Hepatocyte (in vitro differentiated cells): ENCODE results near the gene VPS8.

Experiments
- CTCF ChIP-seq: fragments of 200-600 bp; sonication (generic); IDR thresholded peaks from 2 replicates; pipeline ENCODE4 v1.5.1; 2016; ENCODE audit warnings: antibody characterized with exemption, mild to moderate bottlenecking; ENCODE audit not compliant: poor library complexity
- EZH2 ChIP-seq: fragments of 200-600 bp; sonication (generic); IDR thresholded peaks from 2 replicates; pipeline ENCODE4 v1.6.1; 2016; ENCODE audit warnings: antibody characterized with exemption, mild to moderate bottlenecking, borderline replicate concordance
- EZH2phosphoT487 ChIP-seq: fragments of 200-600 bp; sonication (generic); IDR thresholded peaks from one replicate; pipeline ENCODE4 v1.6.1; 2018; ENCODE audit warnings: antibody characterized with exemption, mild to moderate bottlenecking, low read depth, moderate library complexity; ENCODE audit not compliant: unreplicated experiment, severe bottlenecking

GRCh38 chr3:185058796-185059195 lies 246.8 kb downstream of the VPS8 start:
- TF ChIP-seq CTCF: no peak
- TF ChIP-seq EZH2: no peak
- no peak for TF ChIP-seq EZH2phosphoT487
